OCI-M2 (cell line): ENCODE results near the gene CHST13.

Experiments used
- DNase-seq: peaks from one replicate; lab custom pipeline; 2025; ENCODE audit not compliant: unreplicated experiment; lab: John Stamatoyannopoulos, UW

CHST13 gene

GRCh38 chr3:126540342-126540849, 16.4 kb downstream of the CHST13 start:
- no peak for DNase-seq

DNA sequence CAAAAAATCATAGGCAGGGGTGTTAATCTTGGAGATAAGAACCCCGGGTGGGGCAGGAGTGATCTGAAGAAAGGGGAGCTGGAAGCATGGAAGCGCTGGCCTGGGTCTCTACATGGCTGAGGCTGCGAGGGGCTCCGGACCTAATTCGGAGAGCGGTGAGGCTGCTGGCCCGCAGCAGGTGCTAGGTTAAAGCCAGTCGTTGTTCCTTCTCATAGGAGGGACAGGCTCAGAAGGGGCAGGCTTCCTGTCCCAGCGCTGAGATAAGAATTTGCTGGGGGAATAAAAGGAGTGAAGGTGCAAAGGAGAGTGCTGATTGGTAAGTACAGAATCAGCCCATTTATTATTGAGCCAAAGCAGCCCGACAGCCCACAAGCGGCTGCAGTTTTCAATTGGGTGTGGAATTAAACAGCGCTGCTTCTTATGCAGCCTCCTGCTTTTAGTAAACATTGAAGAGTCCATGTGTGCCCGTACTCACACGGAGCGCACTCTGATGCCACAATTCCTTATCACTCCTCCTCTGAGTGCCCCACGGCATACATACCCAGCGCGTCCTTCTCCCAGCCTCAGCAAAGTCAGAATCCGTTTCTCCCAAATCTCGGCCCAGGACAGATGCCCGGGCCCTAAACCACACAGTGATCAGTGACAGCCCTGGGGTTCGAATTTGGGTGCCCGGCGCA, 17.1 kb downstream of the CHST13 start:
- DNase-seq: no peak

GRCh38 chr3:126541628-126542339, 17.8 kb downstream of the CHST13 start:
- DNase-seq: no peak

DNA sequence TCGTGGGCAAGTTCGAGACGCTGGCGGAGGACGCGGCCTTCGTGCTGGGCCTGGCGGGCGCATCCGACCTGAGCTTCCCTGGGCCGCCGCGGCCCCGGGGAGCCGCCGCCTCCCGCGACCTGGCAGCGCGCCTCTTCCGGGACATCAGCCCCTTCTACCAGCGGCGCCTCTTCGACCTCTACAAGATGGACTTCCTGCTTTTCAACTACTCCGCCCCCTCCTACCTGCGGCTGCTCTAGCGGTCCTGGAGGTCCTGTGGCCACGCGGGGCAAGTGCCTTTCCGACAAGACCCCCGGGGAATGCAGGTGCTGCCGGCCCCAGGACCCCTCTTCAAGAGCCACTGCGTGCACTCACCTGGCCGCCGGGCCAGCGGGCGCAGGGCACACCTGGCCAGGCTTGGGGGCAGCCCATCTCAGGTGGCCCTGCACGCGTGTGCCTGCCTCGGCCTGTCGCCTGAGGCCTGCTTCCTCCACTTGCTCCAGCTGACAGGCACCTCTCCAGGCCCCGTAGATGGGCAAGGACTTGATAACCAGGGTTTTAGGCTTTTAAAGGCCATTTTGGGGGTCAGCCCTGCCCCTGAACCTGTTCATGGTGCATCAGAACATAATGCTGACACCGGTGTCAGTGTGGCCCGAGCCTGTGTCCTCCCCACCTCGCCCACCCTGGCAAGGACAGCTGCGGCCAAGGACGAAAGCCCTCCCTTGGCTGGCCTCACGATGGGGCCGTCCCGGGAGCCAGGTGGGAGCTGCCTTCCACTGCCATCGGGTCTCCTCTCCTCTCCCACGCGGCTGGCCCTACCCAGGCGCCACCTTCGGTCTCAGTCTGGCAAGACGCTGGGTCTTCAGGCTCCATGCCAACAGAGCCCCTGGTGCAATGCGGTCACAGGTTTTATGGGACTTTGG, 18.6 kb downstream of the CHST13 start:
- DNase-seq: no peak

DNA sequence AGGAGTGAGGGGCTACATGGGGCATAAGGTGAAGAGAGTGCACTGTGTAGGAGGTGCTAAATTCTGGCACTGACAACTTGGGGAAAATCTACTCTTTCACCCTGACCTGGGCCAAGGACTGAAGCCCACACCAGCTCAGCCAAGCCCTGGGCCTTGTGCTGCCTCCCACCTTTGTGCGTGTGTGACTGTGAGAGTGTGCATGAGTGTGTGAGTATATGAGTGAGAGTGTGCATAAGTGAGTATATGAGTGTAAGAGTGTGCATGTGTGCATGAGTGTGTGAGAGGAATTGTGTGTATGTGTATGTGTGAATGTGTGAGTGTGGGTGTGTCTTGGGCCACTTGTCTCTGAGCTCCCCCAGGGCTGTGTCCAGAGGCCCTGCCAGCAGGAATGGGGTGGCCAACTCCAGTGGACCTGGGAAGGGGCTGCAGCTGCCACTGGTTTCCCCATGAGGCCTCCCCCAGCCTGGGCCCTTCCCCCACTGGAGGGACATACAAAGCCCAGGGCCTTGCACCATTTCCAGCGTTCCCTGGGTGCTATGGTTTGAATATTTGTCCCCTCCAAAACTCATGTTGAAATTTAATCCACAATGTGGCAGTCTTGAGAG, 19.6 kb downstream of the CHST13 start:
- no peak for DNase-seq

- DNase-seq: no peak
Measured at GRCh38 chr3:126544596-126545281, 20.8 kb downstream of the CHST13 start.

GRCh38 chr3:126545544-126545943, 21.6 kb downstream of the CHST13 start:
- no peak for DNase-seq

GRCh38 chr3:126546013-126546412, 22.1 kb downstream of the CHST13 start:
- no peak for DNase-seq

DNA sequence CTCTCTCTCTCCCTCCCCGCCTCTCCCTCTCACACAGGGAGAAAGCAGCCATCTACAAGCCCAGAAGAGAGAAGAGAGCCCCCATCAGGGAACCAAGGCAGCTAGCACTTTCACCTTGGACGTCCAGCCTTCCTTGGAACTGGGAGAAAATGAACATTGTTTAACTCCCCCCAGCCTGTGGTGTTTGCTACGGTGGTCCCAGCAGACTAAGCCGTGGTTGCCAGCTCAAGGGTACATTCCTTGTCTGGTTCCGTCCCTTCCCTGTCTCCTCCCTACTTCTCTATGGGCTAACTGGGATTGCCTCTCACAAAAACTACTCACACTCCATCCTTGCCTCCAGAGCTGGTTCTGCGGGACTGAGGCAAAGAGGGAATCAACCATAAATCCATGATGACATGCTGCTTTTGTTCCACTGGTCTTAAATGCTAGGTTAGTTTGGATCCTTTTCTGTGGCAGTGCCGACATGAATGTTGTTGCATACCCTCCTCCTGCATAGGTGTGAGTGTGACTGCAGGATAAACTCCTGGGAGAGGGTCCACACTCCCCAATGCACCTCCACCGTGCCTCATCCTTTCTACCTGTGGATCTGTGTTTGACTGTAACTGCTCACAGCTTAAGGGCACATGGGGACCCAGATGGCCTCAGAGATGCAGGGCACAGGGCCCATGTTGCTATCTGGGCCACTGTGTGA, 22.7 kb downstream of the CHST13 start:
- DNase-seq: no peak

DNA sequence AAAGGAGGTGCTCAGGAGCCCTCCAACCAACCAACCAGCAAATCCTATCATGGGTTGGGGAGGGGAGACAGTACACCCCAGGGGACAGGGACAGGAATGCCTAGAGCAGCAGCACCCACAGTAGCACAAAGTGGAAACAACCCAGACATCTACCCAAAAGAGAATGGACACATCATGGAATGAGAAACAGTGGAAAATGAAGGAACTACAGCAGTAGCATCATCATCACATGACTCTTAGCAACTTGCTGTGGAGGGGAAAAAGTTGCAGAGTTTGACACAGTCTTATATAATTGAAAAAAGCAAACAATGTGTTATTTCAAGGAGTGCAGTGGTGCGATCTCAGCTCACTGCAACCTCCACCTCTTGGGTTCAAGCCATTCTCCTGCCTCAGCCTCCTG, 23.8 kb downstream of the CHST13 start:
- no peak for DNase-seq

DNA sequence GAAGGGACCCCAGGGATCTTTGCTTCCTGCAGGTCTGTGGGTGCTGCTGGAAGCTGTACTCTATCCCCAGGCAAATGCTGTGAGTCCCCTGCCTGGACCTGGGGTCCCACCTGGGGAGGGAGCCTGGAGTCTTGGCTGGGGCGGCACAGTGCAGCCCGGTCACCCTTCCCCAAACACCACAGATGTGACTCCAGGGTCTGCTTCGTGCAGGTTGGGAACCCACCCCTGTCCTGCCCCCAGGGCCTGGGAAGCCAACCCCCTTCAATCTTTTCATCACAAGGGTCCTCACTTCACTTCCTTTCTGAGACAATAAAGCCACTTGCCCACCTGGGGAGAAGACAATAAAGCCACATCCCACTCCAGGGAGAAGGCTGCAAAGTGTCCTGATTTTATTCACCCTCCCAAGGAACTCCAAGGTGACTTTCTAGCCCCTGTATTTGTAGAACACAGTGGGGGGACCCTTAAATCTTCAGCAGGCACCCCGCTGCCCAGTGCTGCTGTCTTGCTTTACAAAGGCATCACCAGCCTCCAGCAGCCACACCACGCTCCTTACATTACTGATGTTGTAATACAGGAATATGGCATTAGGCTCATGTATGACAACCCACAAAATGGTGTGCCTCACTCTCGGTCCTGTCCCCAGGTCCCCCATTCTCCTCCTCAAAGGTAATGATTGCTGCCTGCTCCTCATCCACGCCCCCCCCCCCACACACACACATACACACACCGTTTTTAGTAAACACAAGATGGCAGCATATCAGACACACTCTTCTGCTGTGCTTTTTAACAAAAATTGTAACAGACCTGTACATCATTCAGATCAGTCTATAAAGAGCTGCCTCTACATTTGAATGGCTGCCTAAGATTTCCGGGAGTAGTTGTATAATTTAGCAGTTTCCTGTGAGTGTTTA, 24.9 kb downstream of the CHST13 start:
- no peak for DNase-seq

DNA sequence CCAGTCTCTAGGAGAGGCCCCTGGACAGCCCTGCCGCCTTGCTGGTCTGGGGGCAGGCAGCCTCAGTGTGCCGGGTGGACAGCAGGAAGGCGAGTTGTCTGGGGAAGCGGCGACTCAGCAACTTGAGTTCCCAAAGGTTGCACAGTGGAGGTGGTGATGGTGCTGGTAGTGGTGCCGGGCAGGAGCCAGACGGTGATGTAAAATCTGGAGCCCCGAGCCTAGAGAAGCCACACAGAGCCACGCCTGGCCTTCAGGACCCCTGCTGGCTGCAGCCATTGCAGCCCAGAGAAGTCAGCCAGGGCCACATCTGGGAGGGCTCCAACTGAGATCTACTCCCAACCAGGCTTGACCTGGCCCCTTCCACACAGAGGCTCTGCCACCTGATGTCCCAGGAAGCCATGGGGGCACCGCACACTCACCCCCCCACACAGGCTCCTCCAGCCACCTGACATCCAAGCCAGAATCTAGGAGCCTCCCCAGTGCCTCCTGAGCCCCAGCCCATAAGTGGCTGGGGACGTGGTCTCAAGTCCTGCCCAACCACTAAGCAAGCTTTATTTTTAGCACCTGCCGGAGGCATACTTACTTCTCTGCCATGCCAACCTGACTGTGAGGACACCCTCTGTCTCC, 26.0 kb downstream of the CHST13 start:
- no peak for DNase-seq

DNA sequence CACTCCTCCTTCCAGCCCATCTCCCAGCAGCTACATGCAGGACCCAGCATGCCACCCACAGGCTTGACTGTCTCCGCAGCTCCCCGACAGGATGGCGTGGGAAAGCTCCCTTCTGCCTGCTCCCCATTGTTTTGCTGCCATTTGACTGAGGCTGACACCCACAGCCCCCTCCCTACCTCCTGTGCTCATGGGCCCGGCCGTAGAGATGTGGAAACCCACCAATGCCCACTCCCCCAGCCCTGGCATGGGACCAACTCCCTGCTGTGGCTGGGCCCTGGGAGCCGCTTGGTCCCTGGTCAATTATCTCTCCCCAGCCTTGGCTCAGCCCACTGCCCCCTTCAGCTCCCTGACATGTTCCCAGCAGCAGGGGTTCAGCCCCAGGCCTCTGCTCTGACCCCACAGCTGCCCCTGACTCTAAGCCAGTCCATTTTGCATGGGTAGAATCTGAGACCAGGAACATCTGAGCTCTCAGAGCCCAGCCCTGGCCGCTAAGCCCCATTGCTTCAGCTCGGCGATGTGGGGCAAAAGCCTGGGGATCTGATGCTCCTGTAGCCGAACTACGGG, 26.6 kb downstream of the CHST13 start:
- DNase-seq: no peak

GRCh38 chr3:126551121-126551838, 27.3 kb downstream of the CHST13 start:
- DNase-seq: no peak

- no peak for DNase-seq
Measured at GRCh38 chr3:126551839-126552687, 28.1 kb downstream of the CHST13 start.

DNA sequence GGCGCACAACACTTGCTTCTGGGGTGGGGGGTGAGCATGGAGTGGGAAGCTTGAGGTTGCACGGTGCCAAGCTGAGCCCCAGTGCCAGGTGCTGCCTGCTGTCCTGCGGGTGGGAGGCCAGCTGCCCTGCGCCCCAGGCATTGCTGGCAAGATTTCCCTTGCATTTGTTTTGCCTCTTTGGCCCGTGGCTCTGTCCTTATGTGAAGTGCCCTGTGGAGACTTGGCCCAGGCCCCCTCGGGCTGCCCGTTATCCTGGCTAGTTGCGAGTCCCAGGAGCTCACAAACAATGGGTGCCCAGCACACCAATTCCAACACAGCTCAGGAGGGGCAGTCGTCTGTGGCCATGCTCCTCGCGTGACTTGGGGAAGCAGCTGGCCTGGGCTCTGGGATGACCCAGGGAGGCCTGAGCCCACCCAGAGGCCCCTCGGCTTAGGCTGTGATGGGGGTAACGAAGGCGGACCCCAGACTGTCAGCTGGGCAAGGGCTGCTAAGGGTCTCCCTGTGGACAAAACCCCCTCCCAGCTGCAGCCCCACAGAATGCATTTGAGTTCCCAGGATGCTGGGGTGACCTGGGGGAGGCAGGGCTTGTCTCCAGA, 28.8 kb downstream of the CHST13 start:
- no peak for DNase-seq
